Fibroblast of skin of left quadriceps (primary cell): Measurements from ENCODE around the gene ZNF516.

ENCODE experiments used
- DNase-seq, 2 experiments: peaks; one replicate each; pipeline ENCODE4 v3.0.0-alpha.2; 2013; ENCODE audit warnings: low read depth in 2 of 2

The ZNF516 gene

GRCh38 chr18:76453932-76454331, 41.1 kb downstream of the ZNF516 start:
- DNase-seq: no peak

GRCh38 chr18:76453057-76453561, 41.9 kb downstream of the ZNF516 start:
- DNase-seq: no peak

GRCh38 chr18:76452357-76452756, 42.7 kb downstream of the ZNF516 start:
- no peak for DNase-seq

GRCh38 chr18:76451396-76452331, 43.4 kb downstream of the ZNF516 start:
- no peak for DNase-seq

- no peak for DNase-seq
Measured at GRCh38 chr18:76450452-76451395, 44.3 kb downstream of the ZNF516 start.

- no peak for DNase-seq
Measured at GRCh38 chr18:76449111-76449453, 46.0 kb downstream of the ZNF516 start.

GRCh38 chr18:76448256-76449110, 46.6 kb downstream of the ZNF516 start:
- DNase-seq: no peak

- DNase-seq: peak in 1 of 2 experiments; percentile 48
Measured at GRCh38 chr18:76447258-76447890, 47.7 kb downstream of the ZNF516 start.

- no peak for DNase-seq
Measured at GRCh38 chr18:76446321-76447257, 48.5 kb downstream of the ZNF516 start.

GRCh38 chr18:76445741-76446232, 49.3 kb downstream of the ZNF516 start:
- DNase-seq: no peak

GRCh38 chr18:76445275-76445674, 49.8 kb downstream of the ZNF516 start:
- peak; percentile 79 to 80 for DNase-seq

GRCh38 chr18:76444446-76445105, 50.5 kb downstream of the ZNF516 start:
- DNase-seq: no peak

- no peak for DNase-seq
Measured at GRCh38 chr18:76443519-76444445, 51.3 kb downstream of the ZNF516 start.

- no peak for DNase-seq
Measured at GRCh38 chr18:76442413-76443171, 52.5 kb downstream of the ZNF516 start.

GRCh38 chr18:76441668-76442412, 53.2 kb downstream of the ZNF516 start:
- DNase-seq: no peak

- DNase-seq: no peak
Measured at GRCh38 chr18:76441002-76441667, 53.9 kb downstream of the ZNF516 start.
